HG02678 (cell line): ENCODE measurements around the gene KCNJ10.

Experiments used
- ATAC-seq: cut with Tn5 transposase; IDR thresholded peaks from one replicate; pipeline ENCODE4 v1.9.1; 2021; ENCODE audit warnings: mild to moderate bottlenecking, moderate library complexity; ENCODE audit not compliant: unreplicated experiment

Gene KCNJ10

DNA sequence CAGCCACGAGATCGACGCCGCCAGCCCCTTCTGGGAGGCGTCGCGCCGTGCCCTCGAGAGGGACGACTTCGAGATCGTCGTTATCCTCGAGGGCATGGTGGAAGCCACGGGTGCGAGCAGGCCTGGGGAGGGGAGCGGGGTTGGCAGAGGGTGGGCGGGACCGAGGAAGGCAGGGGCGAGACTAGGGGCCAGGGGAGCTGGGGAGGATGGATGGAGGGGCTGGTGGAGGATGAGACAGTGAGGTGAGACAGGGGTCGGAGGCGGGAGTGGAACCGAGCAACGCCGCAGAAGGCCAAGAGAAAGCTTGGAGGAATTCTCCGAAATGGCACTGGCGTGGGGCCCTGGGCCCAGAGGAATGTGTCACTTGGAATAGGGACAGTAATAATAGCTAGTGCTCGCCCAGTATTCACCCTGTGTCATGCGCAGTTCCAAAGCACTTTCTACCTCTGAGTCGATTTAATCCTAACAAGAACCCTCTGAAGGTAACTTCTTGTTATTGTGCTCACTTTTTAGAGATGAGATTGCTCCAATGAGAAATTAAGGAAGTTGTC is 14.9 kb upstream of the KCNJ10 start:
- ATAC-seq, result no peak

DNA sequence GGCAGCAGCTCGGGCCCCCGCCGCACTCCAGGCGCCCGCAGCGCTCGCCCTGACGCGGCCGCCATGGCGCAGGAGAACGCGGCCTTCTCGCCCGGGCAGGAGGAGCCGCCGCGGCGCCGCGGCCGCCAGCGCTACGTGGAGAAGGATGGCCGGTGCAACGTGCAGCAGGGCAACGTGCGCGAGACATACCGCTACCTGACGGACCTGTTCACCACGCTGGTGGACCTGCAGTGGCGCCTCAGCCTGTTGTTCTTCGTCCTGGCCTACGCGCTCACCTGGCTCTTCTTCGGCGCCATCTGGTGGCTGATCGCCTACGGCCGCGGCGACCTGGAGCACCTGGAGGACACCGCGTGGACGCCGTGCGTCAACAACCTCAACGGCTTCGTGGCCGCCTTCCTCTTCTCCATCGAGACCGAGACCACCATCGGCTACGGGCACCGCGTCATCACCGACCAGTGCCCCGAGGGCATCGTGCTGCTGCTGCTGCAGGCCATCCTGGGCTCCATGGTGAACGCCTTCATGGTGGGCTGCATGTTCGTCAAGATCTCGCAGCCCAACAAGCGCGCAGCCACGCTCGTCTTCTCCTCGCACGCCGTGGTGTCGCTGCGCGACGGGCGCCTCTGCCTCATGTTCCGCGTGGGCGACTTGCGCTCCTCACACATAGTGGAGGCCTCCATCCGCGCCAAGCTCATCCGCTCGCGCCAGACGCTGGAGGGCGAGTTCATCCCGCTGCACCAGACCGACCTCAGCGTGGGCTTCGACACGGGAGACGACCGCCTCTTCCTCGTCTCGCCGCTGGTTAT is 14.2 kb upstream of the KCNJ10 start:
- ATAC-seq, result peak; percentile 79

DNA sequence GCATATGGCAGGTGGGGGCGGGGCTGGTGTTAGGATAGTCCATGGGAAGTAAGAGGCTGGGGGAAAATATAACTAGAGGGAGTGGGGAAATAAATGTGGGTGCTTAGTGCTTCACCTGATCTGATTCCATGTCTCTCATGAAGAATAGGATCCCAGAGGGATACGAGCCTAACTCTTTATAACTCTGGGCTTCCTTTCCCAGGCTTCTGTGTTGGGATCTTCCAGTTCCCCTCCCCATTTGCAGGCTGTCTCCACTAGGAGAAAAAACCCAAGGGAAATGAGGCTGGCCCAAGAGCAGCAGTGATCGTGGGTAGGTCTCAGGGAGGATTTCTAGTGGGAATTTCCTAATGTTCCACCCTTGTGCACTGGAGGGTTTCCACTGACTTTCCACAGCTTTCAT is 13.0 kb upstream of the KCNJ10 start:
- ATAC-seq, result no peak

DNA sequence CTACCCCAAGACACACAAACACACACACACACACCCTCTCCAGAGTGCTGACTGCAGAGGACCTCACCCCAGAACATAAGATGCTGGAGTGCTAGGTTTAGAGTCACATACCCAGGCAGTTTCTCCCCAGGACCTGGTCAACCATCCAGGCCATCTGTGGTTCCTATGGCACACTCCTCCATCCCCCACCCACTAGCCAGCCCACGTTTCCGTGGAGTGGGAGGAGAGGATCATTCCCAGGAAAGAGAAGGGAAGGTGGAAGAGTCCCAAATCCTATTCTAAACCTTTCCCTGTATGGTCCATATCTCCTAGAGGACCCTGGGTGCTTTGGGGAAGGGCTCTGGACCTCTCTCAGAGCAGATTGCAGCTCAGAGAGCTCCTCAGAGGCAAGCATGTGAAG is 12.5 kb upstream of the KCNJ10 start:
- ATAC-seq, result no peak

DNA sequence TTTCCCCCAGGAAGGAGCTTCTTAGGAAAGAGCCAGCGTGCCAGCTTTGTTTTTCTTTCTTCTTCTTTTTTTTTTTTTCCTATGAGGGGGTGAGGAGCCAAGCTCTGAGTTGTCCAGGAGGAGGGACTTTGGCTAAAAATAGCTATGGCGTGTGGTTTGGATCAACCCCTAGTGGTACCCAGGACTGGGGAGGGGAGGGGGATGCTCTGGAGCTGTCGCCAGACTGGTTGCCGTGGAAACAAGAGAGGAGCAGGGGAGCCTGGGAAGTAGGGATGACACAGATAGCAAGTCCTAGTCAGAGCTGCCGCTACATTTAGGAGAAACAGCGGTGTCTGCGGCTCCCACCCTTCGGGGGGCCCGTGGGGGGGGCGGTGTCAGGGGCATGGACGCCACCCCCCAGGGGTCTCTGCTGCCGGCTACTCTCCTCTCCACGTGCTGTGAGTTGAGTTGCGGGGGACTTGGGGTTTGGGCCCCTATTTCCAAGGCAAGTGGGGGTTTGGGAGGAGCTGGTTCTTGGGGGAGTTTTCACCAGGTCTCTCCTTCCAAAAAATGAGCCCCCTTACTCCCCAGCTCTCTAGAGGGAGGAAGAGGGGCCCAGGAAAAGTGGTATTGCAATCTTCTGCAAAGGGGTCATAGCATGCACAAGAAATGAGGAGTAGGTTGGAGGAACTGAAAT is 11.4 kb upstream of the KCNJ10 start, which contains the start of gene KCNJ9:
Gene KCNJ9 (plus strand): TSS at position 278 of the 676 bp plus-strand sequence. CDS start 2,493 bp downstream, outside the sequence.
- ATAC-seq, result no peak

DNA sequence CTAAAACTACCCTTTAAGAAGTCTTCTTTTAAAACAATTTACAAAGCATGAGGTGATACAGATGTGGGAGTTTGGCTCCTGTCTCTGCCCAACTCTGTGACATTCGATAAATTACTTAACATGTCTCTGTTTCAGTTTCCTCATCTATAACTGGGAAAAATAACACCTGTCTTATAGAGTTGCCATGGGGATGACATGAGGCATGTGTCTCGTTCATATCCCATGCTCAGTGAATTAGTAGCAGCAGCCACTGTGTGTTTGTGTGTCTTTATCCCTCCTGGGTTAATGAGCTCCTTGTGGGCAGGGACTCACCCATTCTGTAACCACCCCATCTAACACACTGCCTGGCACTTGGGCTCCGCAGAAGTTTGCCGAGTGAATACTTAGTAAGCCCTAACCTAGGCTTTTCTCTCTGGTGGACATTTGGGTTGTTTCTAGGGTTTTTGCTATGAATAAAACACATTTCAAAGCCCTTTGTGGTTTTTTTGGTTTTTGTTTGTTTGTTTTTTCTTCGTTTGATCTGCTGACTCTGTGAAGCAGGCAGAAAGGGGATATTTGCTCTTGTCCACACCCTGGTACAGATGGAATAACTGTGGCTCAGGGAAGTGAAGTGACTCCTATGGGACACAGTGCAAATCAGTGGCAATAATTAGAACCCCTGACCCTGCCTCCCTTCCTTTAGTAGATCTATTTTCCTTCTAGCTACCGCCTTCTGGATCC is 10.6 kb upstream of the KCNJ10 start:
- no peak for ATAC-seq

DNA sequence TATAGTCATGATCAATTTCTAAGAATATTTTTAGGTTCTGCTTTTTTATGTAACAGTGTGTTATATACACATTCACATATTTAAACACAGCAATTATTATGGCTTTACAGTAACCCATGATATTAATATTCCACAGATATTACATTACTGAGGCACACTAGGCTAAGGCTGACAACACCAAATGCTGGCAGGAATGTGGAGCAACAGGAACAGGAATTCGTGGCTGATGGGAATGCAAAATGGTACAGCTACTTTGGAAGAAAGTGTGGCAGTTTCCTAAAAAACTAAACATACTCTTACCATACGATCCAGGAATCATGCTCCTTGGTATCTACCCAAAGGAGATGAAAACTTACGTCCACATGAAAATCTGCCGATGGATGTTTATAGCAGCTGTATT is 9.5 kb upstream of the KCNJ10 start:
- ATAC-seq, result no peak

DNA sequence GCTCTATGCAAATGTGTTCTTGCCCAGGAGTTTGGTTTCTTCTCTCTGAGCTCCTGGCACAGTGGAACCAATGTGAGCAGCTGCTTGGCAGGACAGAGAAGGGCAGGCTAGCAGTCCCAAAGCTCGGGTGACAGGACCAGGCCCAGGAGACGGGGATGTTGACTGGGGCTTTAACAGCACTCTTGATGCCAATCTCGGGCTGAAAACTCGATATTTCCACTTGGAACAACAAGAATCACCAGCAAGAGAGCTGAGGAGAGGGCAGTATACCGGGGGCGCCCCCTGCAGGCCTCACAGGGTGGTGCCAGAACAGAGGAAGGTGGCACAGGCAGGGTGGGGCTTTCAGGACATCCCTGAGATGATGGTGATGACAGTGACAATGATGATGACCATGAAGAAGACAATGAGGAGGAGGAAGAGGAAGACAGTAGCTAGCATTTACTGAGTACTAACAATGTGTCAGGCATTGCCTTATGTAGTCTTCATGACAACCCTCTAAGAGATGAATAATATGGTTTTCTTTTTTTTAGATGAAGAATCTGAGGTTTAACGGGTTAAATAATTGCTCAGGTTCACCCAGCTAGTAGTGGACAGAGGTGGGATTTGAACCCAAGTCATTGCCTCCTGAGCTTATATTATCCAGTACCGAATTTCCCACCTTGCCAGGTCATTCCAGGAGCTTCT is 8.7 kb upstream of the KCNJ10 start:
- peak; percentile 74 for ATAC-seq

DNA sequence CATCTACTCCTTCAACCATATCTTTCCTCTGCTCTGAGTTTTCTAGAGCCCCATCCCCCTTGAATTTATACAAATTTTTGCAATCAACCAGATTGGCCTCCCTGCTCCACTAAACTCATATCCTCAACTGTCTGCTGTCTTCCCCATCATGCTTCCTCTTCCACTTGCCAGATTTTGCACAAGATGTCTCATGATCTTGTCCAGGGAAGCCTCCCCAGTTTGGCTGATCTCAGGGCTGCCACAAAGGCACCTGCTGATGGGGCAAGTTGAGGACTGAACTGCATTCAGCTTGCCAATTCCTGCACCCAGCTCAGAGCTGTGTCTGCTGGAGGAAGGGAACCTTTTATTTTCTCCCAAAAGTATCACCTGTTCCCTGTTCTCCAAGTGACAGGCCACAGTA is 7.5 kb upstream of the KCNJ10 start:
- ATAC-seq, result no peak

DNA sequence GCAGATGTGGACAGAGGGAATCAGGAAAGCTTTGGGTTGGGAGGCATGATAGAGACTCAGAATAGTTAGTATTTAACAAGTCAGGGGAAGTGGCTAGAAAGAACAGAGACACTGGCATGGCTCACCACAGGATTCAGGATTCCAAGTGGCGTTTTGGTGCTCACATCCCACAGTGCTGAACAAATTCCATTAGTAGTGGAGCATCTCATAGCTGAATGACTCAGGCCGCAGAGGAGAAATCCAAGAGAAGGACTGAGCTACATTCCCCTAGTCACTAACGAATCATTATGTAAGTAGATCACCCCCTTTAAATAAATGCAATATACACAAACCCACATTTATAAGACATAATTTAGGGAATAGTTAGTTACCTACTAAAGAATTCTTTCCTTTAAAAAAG is 6.3 kb upstream of the KCNJ10 start:
- ATAC-seq, result no peak

DNA sequence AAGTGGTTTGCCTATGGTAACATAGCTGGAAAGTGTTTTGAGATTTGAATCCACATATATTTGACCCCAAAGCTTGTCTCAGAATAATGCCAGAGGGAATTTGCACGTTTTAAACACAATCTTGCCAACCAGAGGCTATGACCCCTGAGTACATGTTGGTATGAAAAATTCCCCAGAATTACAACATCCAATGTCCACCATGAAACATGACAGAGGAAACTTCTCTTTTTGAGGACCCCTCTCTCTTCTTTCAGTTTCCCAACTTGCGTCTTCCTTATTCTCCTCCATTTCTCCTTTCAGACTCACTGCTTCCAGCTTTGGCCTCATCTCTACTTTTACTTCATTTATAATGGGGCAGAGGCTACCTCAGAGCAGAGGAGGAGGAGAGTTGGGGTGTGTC is 5.9 kb upstream of the KCNJ10 start:
- no peak for ATAC-seq

DNA sequence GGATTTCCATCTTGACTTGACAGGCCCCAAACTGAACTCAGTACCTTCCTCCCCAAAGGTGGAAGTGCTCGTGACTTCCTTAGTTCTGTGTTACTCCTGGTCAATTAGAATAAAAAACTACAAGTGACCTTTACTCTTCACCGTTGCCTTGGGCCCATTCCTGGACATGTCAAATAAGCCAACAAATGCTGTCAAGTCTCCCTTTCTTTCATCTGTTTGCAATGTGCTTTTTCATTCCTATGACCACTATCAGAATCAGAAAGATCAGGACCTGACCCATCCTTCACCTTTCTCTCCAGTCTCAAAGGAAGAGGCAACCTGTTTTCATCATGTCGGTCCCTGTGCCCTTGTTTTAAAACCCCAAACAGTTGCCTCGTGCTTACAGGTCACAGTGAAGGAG is 4.9 kb upstream of the KCNJ10 start:
- no peak for ATAC-seq

DNA sequence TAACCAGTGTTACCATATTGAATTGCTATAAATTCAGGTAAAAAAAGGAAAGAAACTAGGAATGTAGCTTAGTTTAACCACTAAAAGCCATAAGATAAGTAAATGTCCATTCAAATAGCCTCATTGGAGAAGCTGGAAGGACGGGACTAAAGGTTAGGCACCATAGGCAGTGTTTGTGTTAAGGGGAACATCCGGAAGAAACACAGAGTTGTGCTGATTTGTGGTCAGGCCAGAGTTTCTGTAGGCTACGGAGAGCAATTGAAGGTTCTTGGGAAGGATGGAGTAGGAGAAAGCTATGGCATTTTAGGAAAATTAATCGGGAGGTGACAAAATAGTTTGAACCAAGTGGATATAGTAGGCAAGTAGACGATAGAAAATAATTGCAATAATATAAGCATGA is 1.3 kb upstream of the KCNJ10 start:
- ATAC-seq, result no peak

DNA sequence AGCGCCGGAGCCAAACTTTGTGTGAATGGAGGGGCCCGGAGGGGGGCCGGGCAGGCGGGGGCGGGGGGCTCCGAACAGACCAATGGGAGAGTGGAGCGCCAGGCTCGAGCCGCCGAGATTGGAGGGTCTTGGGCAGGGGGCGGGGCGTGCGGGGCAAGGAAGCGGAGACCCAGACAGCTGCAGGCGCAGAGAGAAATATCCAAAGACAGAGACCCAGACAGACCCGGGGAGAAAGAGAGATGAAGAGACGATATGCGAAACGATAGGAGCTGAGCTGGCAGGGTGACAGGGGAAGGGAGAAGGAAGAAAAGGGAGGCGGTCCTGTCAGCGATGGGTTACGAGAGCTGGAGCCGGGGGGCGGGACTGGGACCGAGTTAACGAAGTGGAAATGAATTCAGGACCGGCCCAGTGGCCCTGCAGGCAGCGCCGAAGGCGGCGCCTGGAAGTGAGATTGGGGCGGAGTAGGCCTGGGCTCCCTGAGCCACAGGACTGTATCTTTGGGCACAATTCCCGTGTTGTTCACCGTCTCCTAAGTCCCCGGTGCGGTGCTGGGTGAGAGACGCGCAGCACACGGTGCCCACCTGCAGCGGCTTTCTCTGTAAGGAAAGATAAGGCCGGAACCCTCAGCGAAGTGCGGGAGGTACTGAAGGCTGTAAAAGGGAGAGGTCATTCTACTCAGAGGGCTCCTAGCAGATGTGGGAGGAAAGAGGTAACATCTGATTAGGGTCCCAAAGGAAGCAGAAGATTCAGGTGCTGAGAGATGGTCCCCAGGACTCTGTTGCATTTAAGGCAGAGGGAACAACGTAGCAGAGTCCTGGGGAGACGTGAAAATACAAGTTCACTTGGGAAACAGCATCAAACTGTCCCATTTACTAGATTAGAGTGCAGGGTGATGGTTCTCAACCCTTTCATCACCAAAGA is 543 bp upstream of the KCNJ10 start:
- peak; percentile 54 for ATAC-seq

DNA sequence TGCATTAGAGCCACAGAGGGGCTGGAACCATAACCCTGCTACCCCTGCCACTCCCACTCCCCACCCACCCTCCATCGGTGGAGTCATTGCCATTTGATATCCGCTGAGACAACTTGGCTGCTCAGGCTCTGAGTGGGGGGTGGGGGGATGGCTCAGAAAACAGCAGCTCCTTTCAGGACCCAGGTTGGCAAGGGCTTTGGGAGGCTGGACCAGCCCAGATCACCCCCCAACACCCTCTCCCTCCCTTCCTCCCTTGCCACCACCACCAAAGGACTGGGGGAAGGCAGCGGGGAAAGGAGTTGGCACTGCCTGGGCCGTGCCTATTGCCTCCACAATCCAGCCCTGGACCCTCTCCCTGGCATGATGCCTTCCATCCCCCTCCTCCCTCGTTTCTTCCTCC is 1.7 kb downstream of the KCNJ10 start:
- no peak for ATAC-seq

DNA sequence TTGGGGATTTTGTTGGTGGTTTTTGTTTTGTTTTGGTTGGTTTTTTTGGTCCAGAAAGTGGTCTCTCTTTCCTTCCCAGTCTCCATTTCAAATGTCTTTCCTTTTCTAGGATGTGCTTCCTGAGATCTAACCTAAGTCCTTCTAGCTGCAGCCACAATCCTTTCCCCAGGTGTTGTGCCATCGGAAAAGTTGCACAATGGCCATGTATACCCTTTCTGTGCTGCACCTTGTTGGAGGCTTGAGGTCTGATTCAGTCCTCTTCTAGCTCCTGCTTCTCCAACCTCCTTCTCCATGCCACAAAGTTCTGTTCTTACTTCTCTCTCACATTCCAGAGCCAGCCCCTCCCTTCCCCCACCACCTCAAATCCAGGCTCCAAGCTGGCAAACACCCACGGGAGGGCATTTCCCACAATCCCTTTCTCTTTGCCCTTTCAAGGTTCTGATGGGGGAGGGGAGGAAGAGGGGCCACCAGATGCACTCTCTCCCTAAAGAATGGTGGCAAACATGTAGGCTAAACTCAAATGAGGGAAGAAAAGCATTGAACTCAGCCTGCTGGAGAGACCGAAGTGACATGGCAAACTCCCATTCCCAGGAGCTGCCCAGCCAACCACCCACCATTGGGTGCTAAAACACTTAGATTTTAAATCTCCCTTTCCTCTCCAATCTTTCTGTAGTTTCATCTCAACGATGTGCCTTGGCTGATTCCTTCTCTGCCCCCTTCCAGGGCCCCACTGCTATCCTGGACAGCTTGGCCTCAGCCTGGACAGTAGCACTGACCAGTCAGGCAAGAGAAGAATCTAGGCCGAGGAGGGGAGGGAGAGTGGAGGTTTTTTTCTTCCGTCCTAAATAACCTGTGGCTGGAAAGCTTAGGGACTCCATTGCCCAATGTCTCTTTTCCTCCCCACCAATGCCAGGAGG is 2.9 kb downstream of the KCNJ10 start:
- no peak for ATAC-seq

DNA sequence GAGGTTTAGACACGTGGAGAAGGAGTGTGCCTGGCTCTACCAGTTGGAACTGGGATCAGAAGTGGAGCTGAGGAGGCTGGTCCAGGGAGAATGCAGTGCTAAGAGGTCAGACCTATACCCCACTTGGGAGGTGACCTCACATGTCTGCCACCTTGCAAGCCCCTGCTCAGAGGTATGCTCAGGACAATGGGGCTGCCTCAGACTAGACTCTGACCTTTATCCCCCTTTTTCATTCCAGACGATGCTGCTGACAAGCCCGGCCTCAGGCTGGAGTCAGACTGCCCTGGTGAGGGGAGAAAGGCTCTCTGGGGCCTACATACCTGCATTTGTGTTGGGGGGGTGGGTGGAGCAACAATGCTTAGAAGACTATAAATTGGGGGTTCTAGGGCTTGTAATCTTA is 5.2 kb downstream of the KCNJ10 start:
- no peak for ATAC-seq

DNA sequence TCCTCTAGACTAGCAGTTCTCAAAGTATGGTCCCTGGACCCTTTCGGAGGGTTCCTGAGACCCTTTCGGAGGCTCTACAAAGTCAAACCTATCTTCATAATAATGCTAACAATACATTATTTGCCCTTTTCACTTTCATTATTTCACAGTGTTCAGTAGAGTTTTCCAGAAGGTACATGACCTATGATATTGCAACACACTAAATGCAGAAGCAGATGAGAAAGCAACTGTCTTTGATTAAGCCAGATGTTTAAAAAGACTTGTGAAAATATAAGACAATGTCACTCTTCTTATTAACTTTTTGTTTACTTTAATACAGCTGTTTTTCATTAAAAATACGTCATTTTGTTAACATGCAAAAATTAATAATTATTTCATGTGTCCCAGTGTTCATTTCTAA is 5.8 kb downstream of the KCNJ10 start:
- ATAC-seq, result no peak

DNA sequence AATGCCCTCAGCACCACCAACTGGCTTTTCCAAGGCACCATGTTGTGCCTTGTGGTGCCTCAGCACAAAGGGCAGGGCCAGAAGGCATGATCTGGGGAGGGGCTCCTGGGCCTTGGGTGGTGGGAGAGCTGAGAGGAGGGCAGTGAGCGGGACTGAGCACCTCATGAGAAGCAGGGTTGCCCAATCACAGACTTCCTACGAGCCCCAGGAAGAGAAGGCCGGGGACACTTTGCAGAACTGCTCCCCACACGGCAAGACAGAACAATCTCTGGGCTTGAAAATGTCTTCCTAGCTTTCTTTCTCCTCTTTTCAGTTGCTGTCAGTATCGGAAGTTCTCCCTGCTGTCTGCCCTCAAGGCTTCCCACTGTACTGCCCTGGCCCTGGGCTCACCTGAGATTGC is 6.8 kb downstream of the KCNJ10 start:
- ATAC-seq, result no peak
